CD4-positive, alpha-beta T cell (primary cell): ENCODE measurements around the gene BOLA3. TPM values are rescaled to one million over a fixed set of nuclear protein-coding genes. Genes with fewer than 3 reads are reported as not detected.

Source experiments
- ATAC-seq: fragments of 200-7000 bp; cut with Tn5 transposase; one replicate; pipeline ENCODE4 v1.10.0; 2022; ENCODE audit warnings: mild to moderate bottlenecking; ENCODE audit not compliant: poor library complexity
- CTCF ChIA-PET: fragments of 350-600 bp; sonication (Branson Sonifier 250); formaldehyde crosslinking; loops from one replicate; lab custom pipeline; 2021; ENCODE audit warnings: antibody characterized with exemption, inconsistent platforms; lab: Charles Lee
- POLR2A ChIA-PET: fragments of 350-600 bp; sonication (Branson Sonifier 250); formaldehyde crosslinking; loops from one replicate; lab custom pipeline; 2021; ENCODE audit warnings: antibody characterized with exemption, inconsistent platforms; lab: Charles Lee
- DNase-seq, 14 experiments: peaks; one replicate each; pipeline ENCODE4 v3.0.0-alpha.2; 2013 to 2020; ENCODE audit warnings: mixed read lengths in 2 of 14
- H3K27ac ChIP-seq, 2 donors: one replicate each; pipeline versions ENCODE4 v1.5.1 to v1.7.0; 2013; ENCODE audit warnings: low read length in 2 of 2, low read depth in 1 of 2, mild to moderate bottlenecking in 1 of 2
- H3K27me3 ChIP-seq, 2 experiments: 1 replicate in 1 of 2; 2 replicates in 1 of 2; pipeline versions ENCODE4 v1.6.1 to v1.7.0; 2013; ENCODE audit warnings: low read length in 2 of 2, control low read depth in 1 of 2, mild to moderate bottlenecking in 1 of 2, moderate library complexity in 1 of 2; ENCODE audit not compliant: insufficient read depth in 2 of 2, control insufficient read depth in 1 of 2
- H3K36me3 ChIP-seq: one replicate; pipeline ENCODE4 v1.6.1; 2013; ENCODE audit warnings: low read length, control low read depth; ENCODE audit not compliant: insufficient read depth
- H3K4me1 ChIP-seq: one replicate; pipeline ENCODE4 v1.6.1; 2013; ENCODE audit warnings: low read length, control low read depth; ENCODE audit not compliant: insufficient read depth
- H3K4me3 ChIP-seq: one replicate; pipeline ENCODE4 v1.5.1; 2013; ENCODE audit warnings: mild to moderate bottlenecking, low read length, moderate library complexity
- H3K9me3 ChIP-seq, 2 experiments: 1 replicate in 1 of 2; 2 replicates in 1 of 2; pipeline versions ENCODE4 v1.6.1 to v1.7.0; 2013; ENCODE audit warnings: low read length in 2 of 2, mild to moderate bottlenecking in 2 of 2, control low read depth in 1 of 2, moderate library complexity in 1 of 2; ENCODE audit not compliant: control insufficient read depth in 1 of 2, insufficient read depth in 1 of 2
- H3K27ac Mint-ChIP-seq: one replicate; pipeline ENCODE4 v1.8.0; 2020; ENCODE audit warnings: mixed read lengths
- H3K27me3 Mint-ChIP-seq: one replicate; pipeline ENCODE4 v1.8.0; 2021; ENCODE audit warnings: mixed read lengths
- H3K36me3 Mint-ChIP-seq: one replicate; pipeline ENCODE4 v1.8.0; 2021; ENCODE audit warnings: low read depth, mixed read lengths
- H3K4me1 Mint-ChIP-seq: one replicate; pipeline ENCODE4 v1.8.0; 2021; ENCODE audit warnings: low read depth, mixed read lengths
- H3K4me3 Mint-ChIP-seq: one replicate; pipeline ENCODE4 v1.8.0; 2020; ENCODE audit warnings: mild to moderate bottlenecking, mixed read lengths
- H3K9me3 Mint-ChIP-seq: one replicate; pipeline ENCODE4 v1.8.0; 2020; ENCODE audit warnings: mixed read lengths
- intact Hi-C, 2 experiments: fragments of 100-400 bp; cut with DNase I in 1 of 2; cut with micrococcal nuclease in 1 of 2; formaldehyde crosslinking; loops; one replicate each; pipeline versions ENCODE4 v1.15.1 to v1.9.0; 2023 to 2025; cut with DNase I, micrococcal nuclease
- total RNA-seq, 174 experiments: library from RNA in 2 of 174; stranded (reverse) in 2 of 174; gene quantifications; one replicate each; pipeline ENCODE4 v1.2.3 and lab custom pipeline; 2021 to 2026
- TF ChIP-seq, protein P1 (sequence below): fragments of 200-600 bp; IDR thresholded peaks from one replicate; pipeline ENCODE4 v1.8.0; 2022; ENCODE audit warnings: antibody characterized with exemption, mild to moderate bottlenecking

The BOLA3 gene
- total RNA-seq, 2 experiments from 2014 or later: 11.4 to 12.9 TPM

DNA sequence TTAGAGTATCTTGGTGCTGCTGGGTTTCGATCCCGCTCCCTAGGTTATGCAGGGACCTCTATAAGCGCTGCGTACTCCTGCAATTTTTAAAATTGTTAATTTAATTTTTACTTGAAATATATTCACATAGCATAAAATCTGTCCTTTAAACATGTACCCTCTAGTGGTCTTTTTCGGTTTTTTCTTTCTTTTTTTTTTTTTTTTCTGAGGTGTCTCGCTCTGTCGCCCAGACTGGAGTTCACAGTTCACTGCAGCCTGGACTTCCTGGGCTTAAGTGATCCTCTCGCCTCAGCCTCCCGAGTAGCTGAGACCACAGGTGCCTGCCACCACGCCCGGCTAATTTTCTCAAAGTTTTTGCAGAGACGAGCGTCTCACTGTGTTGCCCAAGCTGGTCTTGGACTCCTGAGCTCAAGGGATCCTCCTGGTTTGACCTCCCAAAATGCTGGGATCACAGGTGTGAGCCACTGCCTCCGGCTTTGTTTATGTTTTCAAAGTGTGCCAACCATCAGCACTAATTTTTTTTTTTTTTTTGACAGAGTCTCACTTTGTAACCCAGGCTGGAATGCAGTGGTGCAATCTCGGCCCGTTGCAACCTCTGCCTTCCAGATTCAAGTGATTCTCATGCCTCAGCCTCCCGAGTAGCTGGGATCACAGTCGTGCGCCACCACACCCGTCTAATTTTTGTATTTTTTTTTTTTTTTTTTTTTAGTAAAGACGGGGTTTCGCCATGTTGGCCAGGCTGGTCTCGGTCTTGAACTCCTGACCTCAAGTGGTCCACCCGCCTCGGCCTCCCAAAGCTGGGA lies 31.6 kb upstream of the BOLA3 start:
- peak overlapping the region; percentile 91 for H3K27ac Mint-ChIP-seq
- peaks cover 37% of the 10 kb centered on the region for H3K36me3 Mint-ChIP-seq
- H3K27ac ChIP-seq: peak overlapping the region in 1 of 2 donors; percentile 20
- no peaks in the 10 kb centered on the region for H3K9me3 Mint-ChIP-seq
- H3K4me3 Mint-ChIP-seq: peak overlapping the region; percentile 95
- peak overlapping the region; percentile 62 for H3K4me3 ChIP-seq
- POLR2A ChIA-PET: interaction anchor here (0.5 to 2.9 kb wide), 35 partner anchors 11 to 793 kb away, joined by 3 to 105 read pairs (median 5); partner anchors contain the start of genes ALMS1, BOLA3, C2orf81 and DGUOK
- CTCF ChIA-PET: interaction anchor here (0.7 to 4.1 kb wide), 11 partner anchors 13 to 488 kb away, joined by 3 to 35 read pairs (median 6); partner anchors contain the start of genes BOLA3, MTHFD2, STAMBP and TPRKB
- intact Hi-C loops: loop anchor here in 1 of 2 experiments (2.0 to 5.0 kb wide), 3 partner anchors 30 to 440 kb away; no protein-coding TSS in a partner anchor
- no peaks in the 10 kb centered on the region for H3K27me3 ChIP-seq
- DNase-seq (no peak), ATAC-seq (peak; percentile 49)
- no peaks in the 10 kb centered on the region for H3K36me3 ChIP-seq
- no peaks in the 10 kb centered on the region for H3K27me3 Mint-ChIP-seq
- peaks cover 36% of the 10 kb centered on the region for H3K4me1 Mint-ChIP-seq
- peaks cover 29% of the 10 kb centered on the region for H3K4me1 ChIP-seq
- no peaks in the 10 kb centered on the region for H3K9me3 ChIP-seq
- TF ChIP-seq, protein P1, sequence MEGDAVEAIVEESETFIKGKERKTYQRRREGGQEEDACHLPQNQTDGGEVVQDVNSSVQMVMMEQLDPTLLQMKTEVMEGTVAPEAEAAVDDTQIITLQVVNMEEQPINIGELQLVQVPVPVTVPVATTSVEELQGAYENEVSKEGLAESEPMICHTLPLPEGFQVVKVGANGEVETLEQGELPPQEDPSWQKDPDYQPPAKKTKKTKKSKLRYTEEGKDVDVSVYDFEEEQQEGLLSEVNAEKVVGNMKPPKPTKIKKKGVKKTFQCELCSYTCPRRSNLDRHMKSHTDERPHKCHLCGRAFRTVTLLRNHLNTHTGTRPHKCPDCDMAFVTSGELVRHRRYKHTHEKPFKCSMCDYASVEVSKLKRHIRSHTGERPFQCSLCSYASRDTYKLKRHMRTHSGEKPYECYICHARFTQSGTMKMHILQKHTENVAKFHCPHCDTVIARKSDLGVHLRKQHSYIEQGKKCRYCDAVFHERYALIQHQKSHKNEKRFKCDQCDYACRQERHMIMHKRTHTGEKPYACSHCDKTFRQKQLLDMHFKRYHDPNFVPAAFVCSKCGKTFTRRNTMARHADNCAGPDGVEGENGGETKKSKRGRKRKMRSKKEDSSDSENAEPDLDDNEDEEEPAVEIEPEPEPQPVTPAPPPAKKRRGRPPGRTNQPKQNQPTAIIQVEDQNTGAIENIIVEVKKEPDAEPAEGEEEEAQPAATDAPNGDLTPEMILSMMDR: peak; percentile 48

DNA sequence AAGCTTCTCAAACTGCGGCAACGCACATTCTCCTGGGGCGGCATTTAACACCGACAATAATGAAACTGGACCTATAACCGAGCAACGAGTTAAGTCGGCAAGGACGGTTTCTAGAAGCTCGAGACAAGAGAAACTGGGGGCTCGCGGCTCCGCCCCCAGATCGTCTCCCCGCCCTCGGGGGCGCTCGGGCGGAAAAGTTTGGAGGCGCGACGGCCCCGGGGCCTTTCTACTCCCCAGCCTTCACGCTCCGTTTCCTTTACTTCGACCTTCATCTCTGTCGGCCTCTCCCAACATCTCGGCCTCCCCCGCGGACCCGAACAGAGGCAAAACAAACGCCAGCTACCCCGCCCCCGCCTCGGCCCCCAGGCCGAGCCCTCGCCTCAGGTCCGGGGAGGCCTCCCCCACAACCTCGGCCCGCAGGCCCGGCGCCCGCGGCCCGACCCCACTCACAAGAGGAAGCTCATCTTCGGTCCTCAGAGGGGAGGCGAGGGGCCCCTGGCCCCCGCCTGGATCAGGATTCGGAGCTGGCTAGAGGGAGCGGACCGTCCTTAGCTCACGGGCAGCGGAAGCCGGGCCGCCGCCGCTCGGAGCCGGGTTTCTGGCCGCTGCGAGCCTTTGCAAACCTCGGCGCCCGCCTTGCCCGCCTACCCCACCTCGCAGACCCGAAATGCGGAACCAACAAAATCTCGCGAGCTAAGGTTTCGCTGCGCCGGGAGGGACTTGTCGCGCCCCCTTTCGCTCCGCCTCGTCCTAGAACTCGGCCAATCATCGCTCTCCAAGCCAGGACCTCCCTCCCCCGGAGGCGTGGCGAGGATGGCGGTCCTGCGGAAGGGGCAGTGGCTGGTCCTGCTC lies 30.7 kb upstream of the BOLA3 start, which contains the start of gene MOB1A:
MOB1A (minus strand) TSS at position 669 of the 852 bp plus-strand sequence; CDS start at position 464, 205 bp downstream.
- H3K4me3 ChIP-seq: peak within 1 kb of the TSS; percentile 62
- Mint-ChIP-seq H3K9me3 (no peaks in the 10 kb centered on the region), H3K4me3 (peak within 1 kb of the TSS; percentile 95), H3K4me1 (peaks cover 39% of the 10 kb centered on the region), H3K27ac (peak within 1 kb of the TSS; percentile 91), H3K36me3 (peaks cover 37% of the 10 kb centered on the region), H3K27me3 (no peaks in the 10 kb centered on the region)
- H3K9me3 ChIP-seq: no peaks in the 10 kb centered on the region
- peak within 1 kb of the TSS; percentile 89 to 96 for H3K27ac ChIP-seq
- ChIA-PET CTCF (interaction anchor here (0.7 to 4.1 kb wide), 12 partner anchors 14 to 489 kb away, joined by 3 to 35 read pairs (median 6); partner anchors contain the start of genes BOLA3, MTHFD2, STAMBP and TPRKB), POLR2A (interaction anchor here (0.5 to 2.9 kb wide), 38 partner anchors 10 to 792 kb away, joined by 3 to 105 read pairs (median 5); partner anchors contain the start of genes ALMS1, BOLA3, C2orf81 and DGUOK)
- intact Hi-C loops: loop anchor here in 1 of 2 experiments (1.0 to 5.0 kb wide), 5 partner anchors 21 to 440 kb away; no protein-coding TSS in a partner anchor
- no peaks in the 10 kb centered on the region for H3K27me3 ChIP-seq
- no peaks in the 10 kb centered on the region for H3K36me3 ChIP-seq
- TF ChIP-seq, protein P1: no peak
- H3K4me1 ChIP-seq: peaks cover 35% of the 10 kb centered on the region
- peak; percentile 95 for ATAC-seq
- peak; percentile 93 to 99 (median 97) for DNase-seq
